Activated CD4-positive, CD25-positive, alpha-beta regulatory T cell (primary cell): ENCODE data around the gene GOLGA7B.

Experiments used
- DNase-seq, 4 experiments: peaks; one replicate each; lab custom pipeline; 2025; lab: John Stamatoyannopoulos, UW

Gene GOLGA7B

GRCh38 chr10:97849687-97850402 lies at the start of gene GOLGA7B:
Gene GOLGA7B (plus strand): TSS chr10:97849843. CDS start chr10:97850304, 461 bp downstream.
- DNase-seq = peak; percentile 32 to 64 (median 46)

- DNase-seq = no peak
These were observed 49.2 kb upstream of the GOLGA7B start for GRCh38 chr10:97800474-97800873.

- no peak for DNase-seq
These were observed 48.2 kb upstream of the GOLGA7B start for GRCh38 chr10:97801422-97801821.

- no peak for DNase-seq
These were observed 44.4 kb upstream of the GOLGA7B start for GRCh38 chr10:97805096-97805884.

DNA sequence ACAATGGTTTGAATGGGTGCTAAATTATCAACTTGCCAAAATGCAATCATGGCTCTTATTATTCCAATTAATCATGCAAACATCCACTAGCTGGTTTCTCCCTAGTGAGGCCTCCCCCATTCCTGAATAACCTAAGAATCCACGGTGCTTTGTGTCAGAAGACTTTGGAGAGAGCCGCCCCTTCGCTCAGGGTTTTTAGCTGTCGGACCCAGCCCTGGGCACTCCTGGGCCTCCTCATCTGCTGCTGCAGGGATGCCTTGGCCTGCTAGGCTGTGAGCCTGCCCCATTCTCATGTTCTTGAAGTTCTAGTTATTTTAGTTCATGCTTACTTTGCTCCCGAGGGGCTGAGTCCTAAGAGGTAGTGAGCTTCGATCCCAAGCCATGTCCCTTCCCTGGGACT lies 43.7 kb upstream of the GOLGA7B start:
- no peak for DNase-seq

- DNase-seq = no peak
These were observed 39.2 kb upstream of the GOLGA7B start for GRCh38 chr10:97810446-97810845.

DNA sequence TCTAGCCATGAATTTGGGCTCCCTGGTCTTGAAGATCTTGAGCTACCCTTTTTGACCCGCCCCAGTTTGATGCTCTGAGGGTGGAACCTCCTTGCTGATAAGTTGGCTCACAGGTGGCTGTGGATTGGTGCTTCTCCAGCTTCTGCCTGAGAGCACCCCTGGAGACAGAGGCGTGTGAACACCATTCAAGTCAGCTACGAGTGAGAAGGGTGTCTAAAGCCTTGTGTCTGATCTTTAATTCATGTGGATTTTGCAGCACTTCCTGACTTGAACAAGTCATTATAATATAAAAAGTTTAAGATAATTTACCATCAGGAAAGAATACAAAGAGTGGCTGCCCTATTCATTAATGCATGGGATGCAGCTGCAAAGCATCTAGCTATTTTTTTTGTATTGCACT lies 37.7 kb upstream of the GOLGA7B start:
- no peak for DNase-seq

- no peak for DNase-seq
These were observed 36.9 kb upstream of the GOLGA7B start for GRCh38 chr10:97812696-97813095.

GRCh38 chr10:97813311-97813710 lies 36.3 kb upstream of the GOLGA7B start:
- no peak for DNase-seq

GRCh38 chr10:97814996-97815395 lies 34.6 kb upstream of the GOLGA7B start:
- no peak for DNase-seq

DNA sequence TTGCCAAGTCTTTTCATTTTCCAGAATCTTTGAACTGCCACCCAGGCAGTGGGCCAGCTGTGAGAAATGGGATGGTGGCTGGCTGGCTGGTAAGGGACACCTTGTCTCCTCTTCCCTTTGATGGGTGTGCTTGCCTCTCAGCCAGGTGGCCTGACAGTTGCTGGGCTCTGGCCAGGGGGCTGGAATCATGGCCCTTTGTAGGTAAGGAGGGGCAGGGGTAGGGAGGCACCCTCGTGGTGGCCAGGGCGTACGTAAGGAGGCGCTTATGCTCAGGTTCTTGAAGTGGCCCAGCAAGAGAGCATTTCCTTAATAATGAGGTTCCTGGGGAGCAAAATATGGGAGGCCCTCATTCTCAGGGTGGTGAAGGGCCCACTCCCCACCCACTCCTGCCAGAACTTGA lies 33.0 kb upstream of the GOLGA7B start:
- DNase-seq = no peak

DNA sequence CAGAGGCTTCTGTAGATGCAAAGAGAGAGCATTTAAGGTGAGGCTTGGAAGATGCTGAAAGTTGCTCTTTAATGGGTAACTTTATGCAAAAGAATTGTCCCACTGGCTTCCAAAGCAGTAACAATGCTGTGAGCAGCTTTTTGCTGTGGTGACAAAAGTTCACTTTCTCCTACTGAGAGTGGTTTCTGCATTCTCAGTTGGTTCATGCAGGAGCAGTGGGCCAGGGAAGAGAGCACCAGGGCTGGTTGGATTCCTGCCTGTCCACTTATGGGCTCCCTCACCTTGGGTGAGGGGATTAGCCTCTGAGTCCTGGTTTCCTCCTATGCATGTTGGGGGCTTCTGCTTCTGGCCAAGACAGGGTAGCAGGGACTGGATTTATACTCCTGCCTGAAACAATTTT lies 31.1 kb upstream of the GOLGA7B start:
- DNase-seq = no peak

- no peak for DNase-seq
These were observed 29.4 kb upstream of the GOLGA7B start for GRCh38 chr10:97820096-97820704.

DNA sequence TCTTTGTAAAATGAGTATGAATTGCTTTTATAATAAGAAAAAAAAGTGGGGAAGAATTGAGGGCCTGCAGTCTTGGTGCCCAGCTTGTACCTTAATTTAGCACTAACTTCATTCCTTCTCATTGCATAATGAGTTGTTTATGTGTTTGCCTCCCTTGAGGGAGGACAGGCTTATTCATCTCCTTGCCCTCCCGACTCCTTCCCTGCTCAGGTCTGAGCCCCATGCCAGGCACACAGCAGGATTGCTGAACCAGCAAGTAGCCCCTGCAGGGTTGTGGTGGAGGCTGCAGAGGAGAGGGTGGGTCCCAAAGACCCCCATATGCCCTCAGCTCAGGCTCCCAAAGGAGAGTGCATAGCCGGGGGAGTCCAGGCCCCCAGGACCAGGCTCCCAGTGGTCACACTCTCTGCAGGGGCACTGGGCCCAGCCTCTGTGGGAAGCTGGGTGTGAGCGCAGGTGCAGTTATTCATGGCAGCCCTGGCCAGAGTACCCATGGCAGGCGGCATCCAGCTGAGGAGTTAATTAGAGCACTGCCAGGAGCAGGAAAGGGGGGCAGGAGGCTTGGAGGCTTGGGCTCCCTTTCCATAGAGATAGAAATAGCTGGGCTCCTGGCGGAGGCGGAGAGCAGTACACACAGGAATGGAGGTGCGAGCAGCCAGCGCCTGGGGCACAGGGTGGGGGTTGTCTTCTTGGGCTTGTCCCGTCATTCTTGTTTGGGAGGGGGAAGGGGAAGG lies 28.2 kb upstream of the GOLGA7B start:
- no peak for DNase-seq

DNA sequence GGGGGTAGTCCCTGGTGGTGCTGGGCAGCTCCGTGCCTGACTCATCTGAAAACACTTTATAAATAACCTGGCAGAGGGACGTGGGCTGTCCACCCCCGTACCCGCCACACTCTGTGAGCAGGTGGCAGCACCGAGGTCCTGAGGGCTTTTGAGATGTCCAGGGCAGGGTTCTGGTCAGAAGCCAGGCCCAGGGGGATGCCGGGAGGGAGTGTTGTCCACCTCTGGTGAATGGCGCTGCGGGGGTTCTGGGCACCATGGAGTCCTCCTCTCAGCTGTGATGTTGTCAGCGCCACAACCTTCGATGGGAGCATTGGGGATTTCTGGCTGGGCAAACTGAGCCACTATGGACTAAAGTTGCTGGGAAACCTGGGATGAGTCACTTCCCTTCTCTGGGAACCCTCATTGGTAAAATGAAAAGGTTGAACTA lies 27.4 kb upstream of the GOLGA7B start:
- DNase-seq = no peak

- no peak for DNase-seq
These were observed 25.9 kb upstream of the GOLGA7B start for GRCh38 chr10:97823734-97824133.

DNA sequence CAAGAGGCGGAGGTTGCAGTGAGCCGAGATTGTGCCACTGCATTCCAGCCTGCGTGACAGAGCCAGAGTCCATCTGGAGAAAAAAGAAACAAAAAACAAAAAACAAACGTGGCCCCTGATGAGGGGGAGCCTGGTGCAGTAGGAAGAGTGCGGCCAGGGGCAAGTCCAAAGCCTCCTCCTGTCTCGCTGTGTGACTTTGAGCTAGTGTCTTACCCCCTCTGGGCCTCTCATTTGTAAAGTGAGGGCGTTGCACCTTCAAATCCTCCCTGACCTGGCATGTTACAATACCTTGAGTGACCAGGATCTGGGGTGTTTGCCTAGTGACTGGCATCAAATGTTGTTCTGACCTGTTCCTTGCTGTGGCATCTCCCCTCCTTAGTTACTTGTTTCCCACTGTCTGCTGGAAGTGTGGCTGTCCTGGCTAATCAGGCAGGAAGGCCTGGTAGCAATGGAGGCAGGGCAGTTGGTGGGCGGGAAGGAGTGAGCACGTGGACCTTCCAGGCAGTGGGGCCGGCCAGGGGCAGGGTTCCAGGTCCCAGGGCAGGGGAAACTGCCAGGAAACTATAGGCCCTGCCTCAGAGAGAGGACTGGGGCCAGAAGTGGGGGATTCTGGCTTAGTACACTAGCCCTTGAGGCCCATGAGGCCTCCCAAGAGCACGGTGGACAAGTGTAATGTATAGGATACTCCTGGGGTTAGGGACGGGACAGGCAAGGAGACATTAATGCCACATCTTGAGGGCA lies 24.5 kb upstream of the GOLGA7B start:
- no peak for DNase-seq

DNA sequence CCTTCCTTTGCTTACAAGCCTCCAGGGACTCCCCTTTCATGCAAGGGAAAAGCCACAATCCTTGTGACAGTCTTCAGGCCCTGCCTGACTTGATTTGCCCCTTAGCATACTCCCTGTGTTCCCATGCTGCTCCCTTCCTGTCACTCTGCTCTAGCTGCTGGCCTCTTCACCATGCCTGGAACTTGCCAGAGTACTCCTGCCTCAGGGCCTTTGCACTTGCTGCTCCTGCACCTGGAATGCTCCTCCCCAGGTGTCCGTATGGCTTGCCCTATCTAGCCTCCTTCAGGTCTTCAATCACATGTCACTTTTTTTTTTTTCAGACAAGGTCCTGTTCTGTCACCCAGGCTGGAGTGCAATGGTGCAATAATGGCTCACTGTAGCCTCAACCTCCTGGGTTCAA lies 22.8 kb upstream of the GOLGA7B start:
- no peak for DNase-seq

DNA sequence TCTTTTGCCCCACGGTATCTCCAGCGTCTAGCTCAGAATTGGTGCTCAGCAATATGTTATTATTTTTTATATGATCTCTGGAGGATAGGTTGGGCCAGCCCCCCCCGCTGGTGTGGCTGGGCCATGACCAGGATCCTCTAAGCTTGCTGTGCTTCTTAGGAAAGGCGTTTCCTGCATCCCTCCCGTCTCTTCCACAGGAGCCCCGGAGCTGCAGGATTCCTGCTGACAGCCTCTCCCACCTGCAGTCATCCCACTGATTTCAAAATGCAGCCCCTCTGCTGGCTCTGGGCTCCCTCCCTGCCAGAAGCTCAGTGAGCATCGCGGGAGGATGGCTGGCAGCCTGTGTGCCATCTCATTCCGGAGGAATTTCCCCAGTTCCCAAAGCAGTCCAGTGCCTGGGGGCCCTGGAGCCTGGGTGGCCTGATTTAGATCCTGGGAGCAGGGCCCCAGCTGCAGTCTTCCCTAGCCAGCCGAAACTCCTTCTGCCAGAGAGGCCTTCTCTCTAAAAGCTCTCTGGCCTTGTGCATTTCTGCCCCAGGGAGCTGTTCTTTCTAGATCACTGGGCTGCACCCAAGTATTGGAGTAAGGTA lies 21.8 kb upstream of the GOLGA7B start:
- DNase-seq = no peak

DNA sequence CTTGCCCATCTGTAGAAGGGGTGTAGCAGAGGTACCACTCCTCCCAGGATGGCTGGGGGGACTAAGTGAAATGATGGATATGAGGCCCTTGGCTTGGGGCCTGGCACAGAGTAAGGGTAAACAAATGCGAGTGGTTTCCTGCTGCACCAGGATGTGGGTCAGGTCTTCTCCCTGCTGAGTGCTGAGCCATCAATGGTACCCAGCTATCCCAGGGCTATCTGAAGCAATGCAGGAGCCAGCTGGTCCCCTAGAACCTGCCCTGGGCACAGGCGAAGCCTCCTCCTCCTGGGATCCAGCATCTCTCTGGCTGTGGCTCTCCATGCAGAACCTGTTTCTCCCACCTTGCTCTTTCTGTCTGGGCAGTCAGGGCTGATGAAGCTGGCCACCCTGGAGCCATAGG lies 20.9 kb upstream of the GOLGA7B start:
- DNase-seq = no peak

DNA sequence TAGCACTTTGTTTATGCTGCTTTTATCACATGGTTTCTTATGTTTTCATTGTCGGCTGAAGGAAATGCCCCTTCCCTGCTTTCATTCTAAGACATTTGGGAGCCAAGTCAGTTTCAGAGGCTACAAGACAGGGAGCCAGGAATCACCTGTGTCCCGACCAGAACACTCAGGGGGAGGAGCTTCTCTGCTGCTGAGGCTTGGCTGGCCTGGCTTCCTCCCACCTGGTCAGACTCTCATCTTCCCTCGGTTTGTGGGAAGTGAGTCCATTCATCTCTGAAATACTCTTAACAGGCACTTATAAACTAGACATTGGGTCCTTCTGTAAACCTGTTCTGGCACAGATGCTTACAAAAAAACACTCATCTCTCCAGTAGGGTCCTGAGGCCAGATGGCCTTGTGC lies 19.6 kb upstream of the GOLGA7B start:
- no peak for DNase-seq
